Activated CD4-positive, alpha-beta T cell treated with anti-CD3 and anti-CD28 coated beads, Interleukin-2, Interleukin-6, amounts not matched to agents 100 ng/mL and 50 ng/mL, durations not matched to agents 16 hours and 8 hours (primary cell): ENCODE measurements around the gene DENND5A.

Source experiments
- DNase-seq: peaks from one replicate; pipeline ENCODE4 v3.0.0-alpha.2; 2020

DENND5A gene

GRCh38 chr11:9265211-9266131, at the start of gene DENND5A:
Gene DENND5A (minus strand): TSS chr11:9265350. CDS start chr11:9265069, 281 bp downstream.
- DNase-seq = peak; percentile 75

- DNase-seq = peak; percentile 99
These were observed 49.3 kb upstream of the DENND5A start, which contains the start of gene TMEM41B for GRCh38 chr11:9314291-9315077. Gene TMEM41B (minus strand): TSS chr11:9314593. CDS start chr11:9314441, 152 bp downstream.

- peak; percentile 10 for DNase-seq
These were observed 48.6 kb upstream of the DENND5A start for GRCh38 chr11:9313648-9314290.

- DNase-seq = no peak
These were observed 45.4 kb upstream of the DENND5A start for GRCh38 chr11:9310485-9311090.

- DNase-seq = no peak
These were observed 39.0 kb upstream of the DENND5A start for GRCh38 chr11:9304178-9304577.

GRCh38 chr11:9302448-9302847, 37.3 kb upstream of the DENND5A start:
- DNase-seq = no peak

- no peak for DNase-seq
These were observed 36.6 kb upstream of the DENND5A start for GRCh38 chr11:9301720-9302119.

GRCh38 chr11:9293646-9294045, 28.5 kb upstream of the DENND5A start:
- DNase-seq = no peak

- no peak for DNase-seq
These were observed 20.9 kb upstream of the DENND5A start for GRCh38 chr11:9285850-9286587.

- DNase-seq = peak; percentile 77
These were observed 15.6 kb upstream of the DENND5A start for GRCh38 chr11:9280655-9281301.

GRCh38 chr11:9277176-9277575, 12.0 kb upstream of the DENND5A start:
- no peak for DNase-seq

- DNase-seq = no peak
These were observed 11.4 kb upstream of the DENND5A start for GRCh38 chr11:9276571-9276970.

- no peak for DNase-seq
These were observed 9.5 kb upstream of the DENND5A start for GRCh38 chr11:9274499-9275258.

- peak; percentile 12 for DNase-seq
These were observed 8.5 kb upstream of the DENND5A start for GRCh38 chr11:9273376-9274336.

- no peak for DNase-seq
These were observed 4.4 kb upstream of the DENND5A start for GRCh38 chr11:9269492-9270013.

- DNase-seq = no peak
These were observed 2.5 kb upstream of the DENND5A start for GRCh38 chr11:9267680-9268079.

- DNase-seq = no peak
These were observed 1.8 kb upstream of the DENND5A start for GRCh38 chr11:9266926-9267325.

GRCh38 chr11:9266132-9266736, 1.1 kb upstream of the DENND5A start:
- DNase-seq = no peak
